ENCODE measurements around the gene IL1RL2.

IL1RL2 gene

DNA sequence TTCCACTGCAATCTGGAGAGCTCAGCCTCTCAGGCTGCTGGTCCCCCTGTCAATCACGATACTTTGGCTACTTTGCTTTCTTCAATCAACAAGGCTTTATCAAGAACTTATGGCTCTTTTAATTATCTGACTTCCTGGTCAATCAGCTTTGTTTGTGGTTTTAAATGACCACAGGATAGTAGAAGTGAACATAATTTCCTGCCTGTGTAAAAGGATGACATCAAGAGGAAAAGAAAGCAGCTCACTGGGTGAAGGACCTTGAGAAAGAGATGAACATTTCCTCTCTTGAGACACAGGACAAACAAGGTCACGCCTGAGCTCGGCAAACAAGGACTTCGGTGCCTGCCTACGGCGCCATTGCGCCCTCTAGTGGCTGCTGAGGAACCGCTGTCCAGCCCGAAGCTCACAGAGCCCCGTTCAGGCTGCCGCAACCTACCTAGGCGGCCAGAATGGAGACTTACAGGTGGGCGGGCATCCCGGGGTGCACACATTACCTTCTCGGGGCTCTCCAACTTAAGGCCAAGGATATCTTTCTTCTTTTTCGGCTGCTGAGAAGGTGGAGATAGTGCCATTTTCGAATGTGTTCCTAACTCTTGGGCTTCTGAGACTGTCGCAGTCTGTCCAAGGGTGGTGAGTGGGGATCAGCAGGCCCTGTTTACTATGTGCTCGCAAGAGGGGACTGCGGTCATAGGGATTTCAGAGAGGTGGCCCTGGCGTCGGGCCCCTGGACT lies 54.0 kb downstream of the IL1RL2 start:
- FAIRE-seq: no peak

DNA sequence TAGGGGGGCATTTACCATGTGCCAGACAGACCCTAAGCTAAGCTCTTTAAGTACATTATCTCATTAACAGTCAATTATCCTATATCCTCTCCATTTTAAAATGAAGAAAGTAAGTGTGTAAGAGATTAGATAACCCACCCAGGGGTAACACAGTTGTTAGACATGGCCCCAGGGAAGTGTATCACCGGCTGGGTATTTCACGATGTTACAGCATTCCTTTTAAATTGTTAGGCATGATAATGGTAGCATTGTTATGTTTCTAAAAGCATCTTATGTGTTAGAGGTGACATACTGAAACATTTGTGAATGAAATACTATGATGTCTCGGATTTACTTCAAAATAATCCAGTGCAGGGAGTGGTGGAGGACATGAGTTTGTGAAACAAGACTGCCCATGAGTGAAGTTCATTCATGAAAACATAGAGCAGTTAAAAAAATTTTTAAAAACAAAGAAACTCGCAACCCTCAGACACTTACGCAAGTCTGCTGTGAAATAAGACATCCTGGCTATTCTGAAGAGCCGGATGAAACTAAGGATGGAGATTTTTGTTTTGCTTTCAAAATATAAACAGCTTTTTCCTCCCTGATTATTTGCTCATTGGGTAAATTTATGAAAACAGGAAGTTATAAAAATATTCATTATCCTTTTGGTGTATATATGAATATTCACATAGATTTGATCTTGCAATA lies 54.9 kb downstream of the IL1RL2 start:
- FAIRE-seq: no peak

- no peak for FAIRE-seq
Observed at GRCh38 chr2:102245266-102246151, 58.7 kb downstream of the IL1RL2 start.

- no peak for FAIRE-seq
Observed at GRCh38 chr2:102250278-102250821, 63.5 kb downstream of the IL1RL2 start.

GRCh38 chr2:102251042-102251848 lies 64.4 kb downstream of the IL1RL2 start:
- no peak for FAIRE-seq

GRCh38 chr2:102251849-102252203 lies 65.0 kb downstream of the IL1RL2 start:
- FAIRE-seq: peak; percentile 50

- no peak for FAIRE-seq
Observed at GRCh38 chr2:102252236-102252635, 65.4 kb downstream of the IL1RL2 start.

GRCh38 chr2:102253140-102253752 lies 66.4 kb downstream of the IL1RL2 start:
- FAIRE-seq: no peak

- no peak for FAIRE-seq
Observed at GRCh38 chr2:102253753-102254150, 66.9 kb downstream of the IL1RL2 start.

DNA sequence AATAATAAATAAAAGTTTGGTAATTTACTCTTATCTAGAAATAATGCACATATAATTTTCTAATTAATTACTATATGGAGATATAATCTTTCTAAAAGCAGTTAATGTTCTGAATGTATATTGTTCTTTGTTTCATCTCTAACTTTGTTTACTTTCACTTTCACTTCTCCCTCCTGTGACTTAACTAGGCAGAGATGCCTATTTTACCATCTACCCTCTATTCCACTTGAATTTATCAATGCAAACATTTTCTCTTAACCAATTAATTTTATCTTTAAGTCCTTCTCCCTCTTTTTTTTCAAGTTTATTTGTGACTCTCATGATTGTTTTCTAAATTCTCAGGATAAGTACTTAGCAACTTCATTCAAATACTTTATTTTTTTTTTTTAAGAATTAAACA lies 69.5 kb downstream of the IL1RL2 start:
- no peak for FAIRE-seq

DNA sequence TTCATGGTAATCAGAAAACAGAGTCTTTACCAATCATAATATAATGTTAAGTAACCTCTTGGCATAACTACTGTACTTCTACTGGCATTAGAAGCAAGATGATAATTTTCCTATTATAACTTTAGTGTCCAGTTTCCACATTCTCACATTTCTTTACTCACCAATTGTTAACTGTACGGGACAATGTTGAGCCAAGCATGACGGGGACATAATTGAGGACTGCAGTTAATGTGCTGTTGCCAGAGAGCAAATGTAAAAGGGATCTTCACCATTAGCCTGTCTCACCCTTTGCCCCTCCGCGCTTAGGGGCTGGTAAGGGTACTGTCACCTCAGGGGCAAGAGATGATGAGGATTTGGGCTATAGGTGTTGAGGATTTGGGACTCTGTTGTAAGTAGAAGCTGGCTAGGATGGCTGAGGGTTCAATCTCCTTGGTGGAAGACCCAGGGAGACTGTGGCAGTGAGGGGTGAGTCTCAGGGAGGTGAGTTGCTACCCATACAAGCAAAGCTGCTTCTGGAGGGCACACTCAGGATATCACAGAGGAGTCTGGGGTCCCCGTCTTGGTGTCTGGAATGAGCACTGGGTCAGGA lies 70.1 kb downstream of the IL1RL2 start:
- no peak for FAIRE-seq

DNA sequence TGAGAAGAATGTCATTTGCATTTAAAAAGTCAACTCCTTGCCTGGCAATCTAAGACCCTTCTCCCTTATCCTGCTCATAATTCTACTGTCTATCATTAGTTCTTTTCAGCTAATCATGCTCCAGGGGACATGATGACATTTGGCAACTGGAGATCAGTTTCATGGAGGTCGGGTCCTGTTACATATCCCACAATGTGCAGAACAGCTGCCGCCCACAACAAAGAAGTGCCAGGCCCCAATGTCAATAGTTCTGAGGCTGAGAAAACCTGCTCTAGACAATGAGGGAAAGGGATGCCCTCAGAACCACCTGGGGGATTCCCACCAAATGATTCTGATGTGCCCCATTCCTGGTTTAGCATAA lies 71.2 kb downstream of the IL1RL2 start:
- no peak for FAIRE-seq

GRCh38 chr2:102258386-102259074 lies 71.7 kb downstream of the IL1RL2 start:
- no peak for FAIRE-seq

DNA sequence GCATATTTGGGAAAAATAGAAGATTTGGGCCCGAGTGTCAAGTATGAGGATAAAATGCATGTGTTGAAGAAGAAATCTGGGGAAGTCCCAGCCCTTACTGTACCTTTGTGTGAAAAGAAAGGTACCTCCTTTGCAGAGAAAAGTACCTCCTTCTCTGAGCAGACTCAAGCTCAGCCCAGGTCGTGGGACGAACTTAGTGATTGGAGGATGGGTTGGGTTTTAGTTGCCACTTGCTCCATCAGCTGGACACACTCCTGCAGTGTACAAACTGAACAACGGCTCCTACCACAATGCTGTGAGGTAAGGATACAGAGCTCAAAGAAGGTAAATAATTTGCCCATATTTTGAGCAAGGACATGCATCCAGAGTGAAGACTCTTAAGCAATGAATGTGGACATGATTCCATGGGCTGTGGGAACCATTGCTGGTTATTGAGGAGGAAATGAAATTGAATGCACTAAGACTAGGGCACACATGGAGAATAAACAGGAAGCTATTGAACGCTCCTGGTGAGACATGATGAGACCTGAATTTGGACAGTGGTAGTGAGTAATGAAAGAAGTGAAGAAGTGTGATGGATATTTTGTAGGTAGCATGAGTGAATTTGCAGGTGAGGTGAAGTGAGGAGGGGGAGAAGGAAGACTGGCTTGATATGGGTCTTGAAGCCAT lies 74.8 kb downstream of the IL1RL2 start:
- no peak for FAIRE-seq

GRCh38 chr2:102262216-102263129 lies 75.7 kb downstream of the IL1RL2 start:
- FAIRE-seq: no peak

DNA sequence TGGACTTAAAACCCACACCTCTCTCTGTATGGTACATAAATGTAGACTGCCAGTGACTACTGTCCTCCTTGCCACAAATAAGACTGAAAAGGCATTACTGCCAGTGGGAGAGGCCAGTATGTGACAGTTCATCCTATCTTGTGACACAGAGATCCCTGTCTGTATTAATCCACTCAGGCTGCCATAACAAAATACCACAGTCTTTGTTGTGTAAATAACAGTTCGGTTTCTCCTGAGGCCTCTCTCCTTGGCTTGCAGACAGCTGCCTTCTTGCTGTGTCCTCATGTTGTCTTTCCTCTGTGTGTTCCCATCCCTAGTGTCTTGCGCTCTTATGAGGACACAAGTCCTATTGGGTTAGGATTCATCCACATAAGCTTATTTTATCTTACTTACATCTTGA lies 78.1 kb downstream of the IL1RL2 start:
- no peak for FAIRE-seq

- no peak for FAIRE-seq
Observed at GRCh38 chr2:102266204-102266603, 79.4 kb downstream of the IL1RL2 start.

GRCh38 chr2:102267774-102268173 lies 81.0 kb downstream of the IL1RL2 start:
- FAIRE-seq: no peak

DNA sequence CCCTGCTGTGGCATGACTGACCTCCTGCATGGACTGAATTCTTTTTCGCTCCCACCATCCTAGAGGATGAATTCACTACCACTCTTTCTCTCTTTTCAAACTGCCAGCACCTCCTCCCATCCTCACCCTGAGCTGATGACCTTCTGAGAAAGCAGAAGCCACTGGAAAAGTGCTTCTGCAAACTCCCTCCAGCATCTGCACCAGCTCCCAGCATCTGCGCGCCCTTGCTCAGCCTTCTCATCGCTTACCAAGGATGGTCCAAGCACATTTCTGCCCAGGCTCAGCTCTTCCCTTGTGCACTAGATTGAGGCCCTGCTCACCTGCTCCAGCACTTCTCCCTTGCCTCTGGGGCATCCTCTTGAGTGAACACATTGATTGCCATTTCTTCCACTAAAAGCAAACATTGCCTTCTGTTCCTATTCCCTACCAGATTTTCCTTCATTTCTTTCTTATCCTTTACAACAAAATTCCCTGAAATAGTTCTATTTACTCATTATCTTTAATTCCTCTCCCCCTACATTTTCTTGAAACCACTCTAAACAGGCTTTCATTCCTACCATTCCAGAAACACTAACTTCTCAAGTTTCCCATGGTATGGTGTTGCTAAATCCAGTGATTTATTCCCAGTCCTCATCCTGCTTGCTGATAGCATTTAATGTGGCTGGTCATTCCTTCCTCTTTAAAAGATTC lies 81.8 kb downstream of the IL1RL2 start:
- FAIRE-seq: no peak
